NT2/D1 (cell line): Measurements from ENCODE around the gene NRCAM.

ENCODE experiments used
- SUZ12 ChIP-seq: IDR thresholded peaks from 2 replicates; pipeline ENCODE4 v1.6.1; 2011; ENCODE audit not compliant: insufficient read length, insufficient read depth; ENCODE audit errors: extremely low read depth
- YY1 ChIP-seq: IDR thresholded peaks from 2 replicates; pipeline ENCODE4 v1.6.1; 2011; ENCODE audit not compliant: insufficient read length, insufficient read depth
- ZNF274 ChIP-seq: IDR thresholded peaks from 2 replicates; pipeline ENCODE4 v1.6.1; 2011; ENCODE audit warnings: mild to moderate bottlenecking, low read depth, low read length

GRCh38 chr7:108331971-108332370, 124.3 kb downstream of the NRCAM start:
- TF ChIP-seq ZNF274 (no peak), YY1 (no peak), SUZ12 (no peak)
